K562 (cell line): ENCODE measurements around the gene ZNF687. TPM values are rescaled to one million over a fixed set of nuclear protein-coding genes. Genes with fewer than 3 reads are reported as not detected.

Experiments
- BCOR ChIP-seq: fragments of 450-650 bp; IDR thresholded peaks from 2 replicates; pipeline ENCODE4 v1.6.1; 2016
- CBFB ChIP-seq: sonication (generic); formaldehyde crosslinking; IDR thresholded peaks from 2 replicates; pipeline ENCODE4 v1.4.0; 2020; ENCODE audit warnings: mild to moderate bottlenecking, missing genetic modification reagents
- CHD2 ChIP-seq: IDR thresholded peaks from 2 replicates; pipeline ENCODE4 v1.6.1; 2011; ENCODE audit warnings: low read depth, low read length
- E2F1 ChIP-seq: sonication (generic); formaldehyde crosslinking; IDR thresholded peaks from 2 replicates; pipeline ENCODE4 v1.8.1; 2023; ENCODE audit warnings: mild to moderate bottlenecking, missing genetic modification reagents, moderate library complexity
- FOXK2 ChIP-seq, 2 experiments: fragments of 450-650 bp; IDR thresholded peaks in 1 of 2; conservative IDR thresholded peaks in 1 of 2; 2 replicates each; pipeline ENCODE4 v1.6.1; 2016; ENCODE audit warnings: low read depth in 2 of 2, mild to moderate bottlenecking in 1 of 2
- GTF2F1 ChIP-seq: IDR thresholded peaks from 2 replicates; pipeline ENCODE4 v1.6.1; 2011; ENCODE audit warnings: low read depth, low read length, improper control_type of control experiment
- KDM5B ChIP-seq: fragments of 200-600 bp; sonication (generic); IDR thresholded peaks from 2 replicates; pipeline ENCODE4 v1.6.1; 2012; ENCODE audit warnings: low read depth, mild to moderate bottlenecking, moderate library complexity, low read length, control low read depth, inconsistent platforms; ENCODE audit not compliant: insufficient replicate concordance
- KLF1 ChIP-seq: fragments of 450-650 bp; IDR thresholded peaks from 2 replicates; pipeline ENCODE4 v1.6.1; 2016; ENCODE audit warnings: missing genetic modification characterization, missing compliant biosample characterization
- NCOA1 ChIP-seq: fragments of 450-650 bp; IDR thresholded peaks from 2 replicates; pipeline ENCODE4 v1.6.1; 2016; ENCODE audit warnings: low read depth
- NONO ChIP-seq, 2 experiments: fragments of 200-400 bp in 1 of 2; fragments of 450-650 bp in 1 of 2; formaldehyde crosslinking in 1 of 2; IDR thresholded peaks; 2 replicates each; pipeline ENCODE4 v1.6.1; 2017; ENCODE audit warnings: low read depth in 2 of 2, mild to moderate bottlenecking in 2 of 2, moderate library complexity in 2 of 2, low read length in 1 of 2
- POLR2AphosphoS5 ChIP-seq: IDR thresholded peaks from 2 replicates; pipeline ENCODE4 v1.6.1; 2011; ENCODE audit warnings: mild to moderate bottlenecking, low read depth, low read length, moderate library complexity; ENCODE audit not compliant: control insufficient read depth, insufficient read depth
- PTBP1 ChIP-seq: fragments of 200-400 bp; formaldehyde crosslinking; IDR thresholded peaks from 2 replicates; pipeline ENCODE4 v1.6.1; 2017; ENCODE audit warnings: low read depth, low read length
- SMARCA4 ChIP-seq: fragments of 450-650 bp; IDR thresholded peaks from 2 replicates; pipeline ENCODE4 v1.6.1; 2016
- TAF15 ChIP-seq: fragments of 200-400 bp; formaldehyde crosslinking; IDR thresholded peaks from 2 replicates; pipeline ENCODE4 v1.6.1; 2017; ENCODE audit warnings: mild to moderate bottlenecking, low read depth, low read length, moderate library complexity
- TAF9B ChIP-seq: fragments of 450-650 bp; IDR thresholded peaks from 2 replicates; pipeline ENCODE4 v1.6.1; 2018; ENCODE audit warnings: mild to moderate bottlenecking; ENCODE audit not compliant: partially characterized antibody
- THRAP3 ChIP-seq: fragments of 450-650 bp; IDR thresholded peaks from 2 replicates; pipeline ENCODE4 v1.6.1; 2016; ENCODE audit warnings: mild to moderate bottlenecking, inconsistent platforms, borderline replicate concordance
- ZBTB11 ChIP-seq, 3 experiments: fragments of 200-800 bp in 1 of 3; fragments of 250-450 bp in 1 of 3; fragments of 450-650 bp in 1 of 3; sonication (Bioruptor Pico) in 1 of 3; sonication (Bioruptor generic) in 1 of 3; formaldehyde crosslinking in 1 of 3; IDR thresholded peaks; 2 replicates each; pipeline versions ENCODE4 v1.6.1 to v1.8.0; 2016 to 2022; ENCODE audit warnings: mild to moderate bottlenecking in 2 of 3, missing genetic modification characterization in 2 of 3, missing compliant biosample characterization in 1 of 3, moderate library complexity in 1 of 3
- ZHX1 ChIP-seq: fragments of 150-350 bp; conservative IDR thresholded peaks from 2 replicates; pipeline ENCODE4 v1.6.1; 2014; ENCODE audit warnings: low read length
- polyA plus RNA-seq, 8 experiments: library from polyadenylated mRNA; depleted of rRNA in 4 of 8; stranded (reverse) in 5 of 8; unstranded in 3 of 8; fragments of >200 nt; fragmentation: Nextera tagmentation in 2 of 8; fragmentation: Illumina TruSeq in 1 of 8; extraction: Ambion mirVana in 2 of 8; extraction: Trizol in 1 of 8; gene quantifications; 2 replicates each; pipeline versions ENCODE4 v1.2.1 to v1.2.3, GENCODE V29; 2011 to 2014; ENCODE audit warnings: inconsistent platforms in 1 of 8, missing spikeins in 1 of 8
- total RNA-seq, 7 experiments: library from RNA; depleted of rRNA in 6 of 7; stranded (reverse); fragments of >200 nt in 6 of 7; fragmentation: Illumina TruSeq in 2 of 7; extraction: Trizol in 2 of 7; gene quantifications; 2 replicates each; pipeline versions ENCODE4 v1.2.1 to v1.2.3, GENCODE V29; 2011 to 2021; ENCODE audit warnings: low replicate concordance in 1 of 7

The ZNF687 gene
- total and polyA plus RNA-seq, 9 of the 15 experiments (the other 6 are each of a cell fraction or from before 2014, with no cell fraction given): 0.13 to 26.4 (median 10.6) TPM

- peak in 2 of 3 experiments; percentile 40 to 57; a peak in 3 of 6 replicates for TF ChIP-seq ZBTB11 (CRISPR knock-in tag; IDR thresholded peaks at IDR 0.05)
- peak; percentile 97 for TF ChIP-seq NCOA1
- peak; percentile 92 for TF ChIP-seq KLF1 (tag)
- TF ChIP-seq SMARCA4: peak; percentile 69; the same call in 1 of the 2 replicates
- peak; percentile 94 for TF ChIP-seq E2F1
- peak; percentile 26 for TF ChIP-seq GTF2F1
- TF ChIP-seq BCOR: peak; percentile 32
- no peak for TF ChIP-seq FOXK2 (conservative IDR thresholded peaks at IDR 0.05 in 1 of 2, IDR thresholded peaks at IDR 0.05 in 1 of 2; ENCODE audit: low read depth in 2 of 2)
- no peak; the same call in 1 of the 2 replicates for TF ChIP-seq THRAP3
- peak; percentile 96 for TF ChIP-seq CBFB (CRISPR knock-in tag)
- no peak for TF ChIP-seq TAF15
- TF ChIP-seq KDM5B: peak; percentile 64
- TF ChIP-seq PTBP1: 0 out of 2 replicates have a peak, but pooled peaks have one; percentile 27
- peak in 1 of 2 experiments; percentile 7; a peak in 1 of 4 replicates for TF ChIP-seq NONO (IDR thresholded peaks at IDR 0.05; ENCODE audit: low read depth in 2 of 2, low read length in 1 of 2)
- TF ChIP-seq POLR2AphosphoS5: peak; percentile 48
- 0 out of 2 replicates have a peak, but pooled peaks have one; percentile 17 for TF ChIP-seq ZHX1
- peak; percentile 77 for TF ChIP-seq TAF9B
- TF ChIP-seq CHD2: peak; percentile 60
These were observed 702 bp upstream of the ZNF687 start (continued) for GRCh38 chr1:151281225-151281968.
